HepG2 (cell line): ENCODE measurements around the gene MACROD2. TPM values are rescaled to one million over a fixed set of nuclear protein-coding genes. Genes with fewer than 3 reads are reported as not detected.

Experiments used
- ATAC-seq: fragments of 200-7000 bp; cut with Tn5 transposase; 3 replicates; pipeline ENCODE4 v1.9.1; 2020; ENCODE audit warnings: mild to moderate bottlenecking, moderate library complexity
- BruUV-seq: library from RNA; stranded (reverse); fragments of 400-500 nt; replicated peaks from 2 replicates; lab custom pipeline; 2021; lab: Mats Ljungman, UMichigan
- CTCF ChIA-PET: fragments of 300-600 bp; formaldehyde crosslinking; extraction: SDS; loops from one replicate; lab custom pipeline; 2021; ENCODE audit warnings: low total read pairs, inconsistent platforms, low intra/inter-chr PET ratio; lab: Yijun Ruan, JAX
- POLR2A ChIA-PET: fragments of 350-600 bp; sonication (Branson Sonifier 250); formaldehyde crosslinking; loops from one replicate; lab custom pipeline; 2020; ENCODE audit warnings: antibody characterized with exemption, inconsistent platforms; lab: Yijun Ruan, JAX
- DNase-seq: peaks from one replicate; pipeline ENCODE4 v3.0.0-alpha.2; 2015; ENCODE audit warnings: low spot score
- FAIRE-seq: peaks from 3 replicates; lab custom pipeline; 2011; peaks lifted over from hg19 to GRCh38; lab: Jason Lieb, UNC
- H2AFZ ChIP-seq: one replicate; pipeline ENCODE4 v1.6.1; 2011; ENCODE audit warnings: low read length, inconsistent platforms
- H3K27ac ChIP-seq: fragments of 300-600 bp; 3 replicates; pipeline ENCODE4 v1.8.0; 2011; ENCODE audit warnings: mixed run types, mild to moderate bottlenecking, mixed read lengths, low read length, inconsistent platforms; ENCODE audit not compliant: insufficient read depth; ENCODE audit errors: extremely low read length
- H3K27me3 ChIP-seq, 2 experiments: fragments of 200-600 bp in 1 of 2; 2 replicates in 1 of 2; 3 replicates in 1 of 2; pipeline versions ENCODE4 v1.6.0 to v1.8.0; 2011; ENCODE audit warnings: low read length in 2 of 2, mild to moderate bottlenecking in 2 of 2, moderate library complexity in 2 of 2, inconsistent platforms in 1 of 2; ENCODE audit not compliant: insufficient read depth in 2 of 2, control insufficient read depth in 1 of 2
- H3K36me3 ChIP-seq, 2 experiments: fragments of 200-600 bp in 1 of 2; replicated peaks in 1 of 2; 2 replicates in 1 of 2; 3 replicates in 1 of 2; pipeline versions ENCODE4 v1.5.1 to v1.8.0; 2011; ENCODE audit warnings: low read length in 2 of 2, inconsistent platforms in 1 of 2; ENCODE audit not compliant: insufficient read depth in 2 of 2, control insufficient read depth in 1 of 2
- H3K4me1 ChIP-seq: 2 replicates; pipeline ENCODE4 v1.5.1; 2012; ENCODE audit warnings: low read length, inconsistent platforms; ENCODE audit not compliant: insufficient read depth
- H3K4me2 ChIP-seq: 2 replicates; pipeline ENCODE4 v1.6.0; 2011; ENCODE audit warnings: low read depth, low read length, inconsistent platforms
- H3K4me3 ChIP-seq, 3 experiments: fragments of 200-600 bp in 1 of 3; sonication (generic), shearing (Covaris generic) in 1 of 3; replicated peaks in 1 of 3; 2 replicates each; pipeline ENCODE4 v1.5.1; 2011 to 2016; ENCODE audit warnings: low read length in 3 of 3, inconsistent platforms in 2 of 3, low read depth in 2 of 3, mild to moderate bottlenecking in 2 of 3, control low read depth in 1 of 3, mixed read lengths in 1 of 3; ENCODE audit not compliant: insufficient read depth in 1 of 3
- H3K79me2 ChIP-seq: one replicate; pipeline ENCODE4 v1.6.1; 2011; ENCODE audit warnings: low read length, inconsistent platforms; ENCODE audit not compliant: insufficient read depth
- H3K9ac ChIP-seq: 2 replicates; pipeline ENCODE4 v1.6.0; 2011; ENCODE audit warnings: mild to moderate bottlenecking, low read depth, low read length, inconsistent platforms; ENCODE audit not compliant: insufficient read depth
- H3K9me3 ChIP-seq: 2 replicates; pipeline ENCODE4 v1.5.1; 2012; ENCODE audit warnings: mild to moderate bottlenecking, low read length
- H4K20me1 ChIP-seq: 2 replicates; pipeline ENCODE4 v1.6.0; 2011; ENCODE audit warnings: inconsistent platforms, mild to moderate bottlenecking, low read length, moderate library complexity; ENCODE audit not compliant: insufficient read depth
- ATM ChIP-seq: fragments of 450-650 bp; IDR thresholded peaks from 2 replicates; pipeline ENCODE4 v1.7.1; 2017; ENCODE audit warnings: mild to moderate bottlenecking, borderline replicate concordance
- E2F2 ChIP-seq: sonication (generic); formaldehyde crosslinking; IDR thresholded peaks from 2 replicates; pipeline ENCODE4 v1.4.0; 2020; ENCODE audit warnings: missing genetic modification reagents, borderline replicate concordance
- EZH2 ChIP-seq: conservative IDR thresholded peaks from 2 replicates; pipeline ENCODE4 v1.6.1; 2012; ENCODE audit warnings: mild to moderate bottlenecking, low read depth, low read length, moderate library complexity
- JARID2 ChIP-seq: sonication (generic); formaldehyde crosslinking; IDR thresholded peaks from 2 replicates; pipeline ENCODE4 v1.8.1; 2023; ENCODE audit warnings: missing genetic modification reagents, inconsistent platforms; ENCODE audit not compliant: insufficient replicate concordance
- MXD1 ChIP-seq: sonication (generic); formaldehyde crosslinking; IDR thresholded peaks from 2 replicates; pipeline ENCODE4 v1.4.0; 2020; ENCODE audit warnings: mild to moderate bottlenecking, missing genetic modification reagents
- NKX3-1 ChIP-seq: sonication (generic); formaldehyde crosslinking; IDR thresholded peaks from 2 replicates; pipeline ENCODE4 v1.5.0; 2020; ENCODE audit warnings: missing genetic modification reagents
- PHF5A ChIP-seq: IDR thresholded peaks from one replicate; pipeline ENCODE4 v1.6.1; 2018; ENCODE audit warnings: low read depth, missing genetic modification reagents; ENCODE audit not compliant: unreplicated experiment
- RBAK ChIP-seq: sonication (generic); formaldehyde crosslinking; IDR thresholded peaks from 2 replicates; pipeline ENCODE4 v1.5.1; 2020; ENCODE audit warnings: mild to moderate bottlenecking, missing genetic modification reagents
- RFXAP ChIP-seq: sonication (generic); formaldehyde crosslinking; IDR thresholded peaks from 2 replicates; pipeline ENCODE4 v1.4.0; 2020; ENCODE audit warnings: missing genetic modification reagents, borderline replicate concordance
- ZBTB8A ChIP-seq: sonication (generic); formaldehyde crosslinking; IDR thresholded peaks from 2 replicates; pipeline ENCODE4 v1.4.0; 2020; ENCODE audit warnings: mild to moderate bottlenecking, low read depth, missing genetic modification reagents, borderline replicate concordance
- ZNF18 ChIP-seq: sonication (generic); formaldehyde crosslinking; IDR thresholded peaks from 2 replicates; pipeline ENCODE4 v1.8.0; 2022; ENCODE audit warnings: mild to moderate bottlenecking, missing genetic modification reagents; ENCODE audit not compliant: insufficient replicate concordance
- ZNF256 ChIP-seq: sonication (generic); formaldehyde crosslinking; conservative IDR thresholded peaks from 2 replicates; pipeline ENCODE4 v1.4.0; 2020; ENCODE audit warnings: missing genetic modification reagents
- WGBS: methylation state at CpG from one replicate; pipeline ENCODE4 v1.1.6; 2017; ENCODE audit warnings: low lambda C conversion rate; 5-methylcytosine and 5-hydroxymethylcytosine counted together
- in situ Hi-C: cut with HindIII; loops from 2 replicates; pipeline ENCODE4 v1.10.0; 2017; ENCODE audit warnings: low pct_unique_long_range_greater_than_20kb; ENCODE audit not compliant: extremely low pct_ligation_motif_present
- intact Hi-C: fragments of 100-400 bp; cut with micrococcal nuclease; formaldehyde crosslinking; loops from one replicate; pipeline ENCODE4 v1.10.0; 2022; ENCODE audit not compliant: unreplicated experiment
- polyA plus RNA-seq, 8 experiments: library from polyadenylated mRNA; depleted of rRNA in 3 of 8; stranded (reverse) in 7 of 8; unstranded in 1 of 8; fragments of >200 nt; fragmentation: Illumina TruSeq in 4 of 8; extraction: Trizol in 4 of 8; gene quantifications; 2 replicates each; pipeline versions ENCODE4 v1.2.1 to v1.2.3, GENCODE V29; 2011 to 2016; ENCODE audit warnings: low read depth in 4 of 8, missing spikeins in 1 of 8, mixed read lengths in 1 of 8; ENCODE audit not compliant: insufficient read depth in 1 of 8
- total RNA-seq, 5 experiments: library from RNA; depleted of rRNA; stranded (reverse); fragments of >200 nt; fragmentation: Illumina TruSeq; extraction: Trizol; gene quantifications; 2 replicates each; pipeline ENCODE4 v1.2.3, GENCODE V29; 2016; ENCODE audit warnings: low read depth in 1 of 5

MACROD2 gene
- total and polyA plus RNA-seq, 2 of the 13 experiments (the other 11 are each of a cell fraction or from before 2014, with no cell fraction given), result 0.13 to 0.51 TPM

GRCh38 chr20:14291502-14291901 is 296.2 kb downstream of the MACROD2 start:
- ATAC-seq, result no peak
- no TSS peak for BruUV-seq
- no peak overlapping the region for H3K4me2 ChIP-seq
- H3K27ac ChIP-seq, result no peak overlapping the region
- in situ Hi-C loops, result no loop called here
- no peaks in the 10 kb centered on the region for H3K9me3 ChIP-seq
- FAIRE-seq, result no peak
- H3K9ac ChIP-seq, result no peak overlapping the region
- DNase-seq, result no peak
- intact Hi-C loops, result loop anchor here (5.0 kb wide), 1 partner anchor 879 kb away; no protein-coding TSS in a partner anchor
- H4K20me1 ChIP-seq, result no peaks in the 10 kb centered on the region
- H3K27me3 ChIP-seq, result no peaks in the 10 kb centered on the region
- WGBS, result 8% methylated on average over 1 of the region's 1 CpG
- no peak overlapping the region for H2AFZ ChIP-seq
- H3K36me3 ChIP-seq, result no peaks in the 10 kb centered on the region
- TF ChIP-seq ZBTB8A (no peak), EZH2 (no peak), ATM (no peak), NKX3-1 (CRISPR knock-in tag) (no peak), ZNF18 (no peak), RBAK (CRISPR knock-in tag) (no peak), JARID2 (CRISPR knock-in tag) (no peak), RFXAP (CRISPR knock-in tag) (no peak)
- ChIA-PET POLR2A (no interaction called here), CTCF (no interaction called here)
- no peak overlapping the region for H3K4me3 ChIP-seq
- no peaks in the 10 kb centered on the region for H3K4me1 ChIP-seq
- no peaks in the 10 kb centered on the region for H3K79me2 ChIP-seq

- Histone ChIP-seq H3K9ac (no peak overlapping the region), H3K27ac (no peak overlapping the region), H3K4me3 (no peak overlapping the region), H3K36me3 (no peaks in the 10 kb centered on the region), H3K4me2 (no peak overlapping the region), H3K79me2 (no peaks in the 10 kb centered on the region), H3K4me1 (no peaks in the 10 kb centered on the region)
- 20% methylated on average over 2 of the region's 2 CpGs for WGBS
- no peak for DNase-seq
- intact Hi-C loops, result no loop called here
- no TSS peak for BruUV-seq
- FAIRE-seq, result no peak
- in situ Hi-C loops, result no loop called here
- POLR2A ChIA-PET, result no interaction called here
- TF ChIP-seq MXD1, result no peak
- TF ChIP-seq E2F2 (CRISPR knock-in tag), result no peak
- TF ChIP-seq ZNF256 (CRISPR knock-in tag), result no peak
- TF ChIP-seq PHF5A (CRISPR knock-in tag), result no peak
- TF ChIP-seq, all 625 proteins: peak for 0
- CTCF ChIA-PET, result no interaction called here
- ATAC-seq, result no peak
- H2AFZ ChIP-seq, result no peak overlapping the region
- H3K27me3 ChIP-seq, result no peaks in the 10 kb centered on the region
- H3K9me3 ChIP-seq, result no peaks in the 10 kb centered on the region
- no peaks in the 10 kb centered on the region for H4K20me1 ChIP-seq
Observed at GRCh38 chr20:14295238-14295637, 299.9 kb downstream of the MACROD2 start.
